K562 (cell line): ENCODE measurements around the gene CREBL2. TPM values are rescaled to one million over a fixed set of nuclear protein-coding genes. Genes with fewer than 3 reads are reported as not detected.

ENCODE experiments used
- ATAC-seq: fragments of 200-7000 bp; cut with Tn5 transposase; 3 replicates; pipeline ENCODE4 v1.9.1; 2020; ENCODE audit warnings: moderate library complexity
- BruUV-seq: library from RNA; stranded (reverse); fragments of 400-500 nt; replicated peaks from 2 replicates; lab custom pipeline; 2021; lab: Mats Ljungman, UMichigan
- CTCF ChIA-PET: fragments of 300-600 bp; formaldehyde crosslinking; extraction: SDS; loops from one replicate; lab custom pipeline; 2021; ENCODE audit warnings: low intra/inter-chr PET ratio; lab: Yijun Ruan, JAX
- POLR2A ChIA-PET: fragments of 300-600, 350-650 bp; sonication (Branson Sonifier 250); formaldehyde crosslinking; extraction: SDS; loops from one replicate; lab custom pipeline; 2021; ENCODE audit warnings: antibody characterized with exemption, inconsistent platforms; lab: Yijun Ruan, JAX
- DNase-seq, 4 experiments: peaks; one replicate each; pipeline versions ENCODE4 v3.0.0 to v3.0.0-alpha.2; 2011 to 2018; ENCODE audit warnings: low spot score in 3 of 4, mixed read lengths in 3 of 4; ENCODE audit errors: extremely low read depth in 1 of 4
- FAIRE-seq: peaks from 2 replicates; lab custom pipeline; 2011; peaks lifted over from hg19 to GRCh38; lab: Jason Lieb, UNC
- H2AFZ ChIP-seq: 2 replicates; pipeline ENCODE4 v1.6.0; 2011; ENCODE audit warnings: low read depth, low read length, control low read depth, inconsistent platforms
- H3K27ac ChIP-seq: fragments of 200-600 bp; 3 replicates; pipeline ENCODE4 v1.8.0; 2011; ENCODE audit warnings: low read depth, mild to moderate bottlenecking, control low read depth, inconsistent platforms, low read length, moderate library complexity, mixed read lengths; ENCODE audit errors: extremely low read depth
- H3K27me3 ChIP-seq, 2 experiments: fragments of 300-600 bp in 1 of 2; 2 replicates in 1 of 2; 3 replicates in 1 of 2; pipeline versions ENCODE4 v1.6.0 to v1.8.0; 2011; ENCODE audit warnings: inconsistent platforms in 2 of 2, low read length in 2 of 2, mild to moderate bottlenecking in 1 of 2, mixed read lengths in 1 of 2, moderate library complexity in 1 of 2; ENCODE audit not compliant: control insufficient read depth in 2 of 2, insufficient read depth in 2 of 2
- H3K36me3 ChIP-seq: fragments of 300-600 bp; 3 replicates; pipeline ENCODE4 v1.8.0; 2011; ENCODE audit warnings: mild to moderate bottlenecking, low read length, inconsistent platforms; ENCODE audit not compliant: control insufficient read depth, insufficient read depth
- H3K4me1 ChIP-seq, 2 experiments: fragments of 200-600 bp in 1 of 2; replicated peaks in 1 of 2; 2 replicates in 1 of 2; 3 replicates in 1 of 2; pipeline versions ENCODE4 v1.5.1 to v1.8.0; 2011; ENCODE audit warnings: inconsistent platforms in 2 of 2, low read length in 2 of 2, mild to moderate bottlenecking in 1 of 2, mixed read lengths in 1 of 2, moderate library complexity in 1 of 2; ENCODE audit not compliant: control insufficient read depth in 2 of 2, insufficient read depth in 2 of 2
- H3K4me2 ChIP-seq: 2 replicates; pipeline ENCODE4 v1.6.1; 2011; ENCODE audit warnings: low read length, control low read depth, inconsistent platforms, mixed read lengths; ENCODE audit not compliant: insufficient read depth
- H3K4me3 ChIP-seq: fragments of 200-600 bp; sonication (generic), shearing (Covaris generic); 2 replicates; pipeline ENCODE4 v1.5.1; 2016; ENCODE audit warnings: control low read depth, inconsistent platforms
- H3K79me2 ChIP-seq: fragments of 200-600 bp; 3 replicates; pipeline ENCODE4 v1.8.0; 2011; ENCODE audit warnings: low read length, inconsistent platforms; ENCODE audit not compliant: control insufficient read depth, insufficient read depth
- H3K9ac ChIP-seq, 2 experiments: 2 replicates each; pipeline versions ENCODE4 v1.6.0 to v1.6.1; 2011; ENCODE audit warnings: low read depth in 2 of 2, low read length in 2 of 2, control low read depth in 1 of 2, inconsistent platforms in 1 of 2, mild to moderate bottlenecking in 1 of 2, mixed read lengths in 1 of 2; ENCODE audit not compliant: insufficient read depth in 1 of 2
- H3K9me1 ChIP-seq: one replicate; pipeline ENCODE4 v1.6.0; 2011; ENCODE audit warnings: inconsistent platforms, mild to moderate bottlenecking, low read length, moderate library complexity; ENCODE audit not compliant: control insufficient read depth, insufficient read depth
- H3K9me3 ChIP-seq: replicated peaks from 2 replicates; pipeline ENCODE4 v1.5.1; 2011; ENCODE audit warnings: low read depth, low read length, inconsistent platforms; ENCODE audit not compliant: control insufficient read depth, insufficient read depth
- H4K20me1 ChIP-seq: replicated peaks from 2 replicates; pipeline ENCODE4 v1.6.1; 2011; ENCODE audit warnings: low read length, inconsistent platforms, mixed read lengths; ENCODE audit not compliant: control insufficient read depth, insufficient read depth
- CEBPG ChIP-seq, 3 experiments: fragments of 200-800 bp in 1 of 3; sonication (Bioruptor generic) in 1 of 3; sonication (generic) in 1 of 3; formaldehyde crosslinking in 1 of 3; IDR thresholded peaks in 2 of 3; conservative IDR thresholded peaks in 1 of 3; 2 replicates each; pipeline versions ENCODE4 v1.6.1 to v1.8.0; 2016 to 2022; ENCODE audit warnings: missing compliant biosample characterization in 2 of 3, missing genetic modification characterization in 2 of 3, mild to moderate bottlenecking in 1 of 3, missing genetic modification reagents in 1 of 3
- CXXC5 ChIP-seq: fragments of 250-450 bp; sonication (Bioruptor Pico); IDR thresholded peaks from 2 replicates; pipeline ENCODE4 v1.8.0; 2022; ENCODE audit warnings: inconsistent platforms, mild to moderate bottlenecking, moderate library complexity
- ETS2 ChIP-seq: IDR thresholded peaks from 2 replicates; pipeline ENCODE4 v1.6.1; 2016; ENCODE audit warnings: borderline replicate concordance, missing genetic modification characterization, mild to moderate bottlenecking, moderate library complexity, missing compliant biosample characterization; ENCODE audit not compliant: poor library complexity, severe bottlenecking
- SMAD4 ChIP-seq: fragments of 250-450 bp; sonication (Bioruptor Pico); conservative IDR thresholded peaks from 2 replicates; pipeline ENCODE4 v1.8.0; 2021; ENCODE audit warnings: inconsistent platforms, mild to moderate bottlenecking, moderate library complexity
- ZNF212 ChIP-seq: fragments of 450-650 bp; formaldehyde crosslinking; IDR thresholded peaks from 2 replicates; pipeline ENCODE4 v1.4.0; 2020; ENCODE audit warnings: mild to moderate bottlenecking
- ZNF79 ChIP-seq: fragments of 250-450 bp; sonication (Bioruptor Pico); IDR thresholded peaks from 2 replicates; pipeline ENCODE4 v1.4.0; 2020; ENCODE audit warnings: low read depth, mild to moderate bottlenecking, moderate library complexity
- WGBS: fragments of 100-300 bp; shearing (Covaris generic); methylation state at CpG from one replicate; pipeline ENCODE4 v1.1.6; 2016; ENCODE audit warnings: low coverage, mixed read lengths; ENCODE audit not compliant: insufficient coverage; ENCODE audit errors: missing lambda C conversion rate; 5-methylcytosine and 5-hydroxymethylcytosine counted together
- in situ Hi-C: fragments of 300-500 bp; cut with MboI; formaldehyde crosslinking; loops from 4 replicates; pipeline ENCODE4 v1.15.0; 2018; ENCODE audit warnings: inconsistent platforms, mixed read lengths
- intact Hi-C: fragments of 100-400 bp; cut with micrococcal nuclease; formaldehyde crosslinking; loops from 2 replicates; pipeline ENCODE4 v1.14.2; 2022
- polyA plus RNA-seq, 8 experiments: library from polyadenylated mRNA; depleted of rRNA in 4 of 8; stranded (reverse) in 5 of 8; unstranded in 3 of 8; fragments of >200 nt; fragmentation: Nextera tagmentation in 2 of 8; fragmentation: Illumina TruSeq in 1 of 8; extraction: Ambion mirVana in 2 of 8; extraction: Trizol in 1 of 8; gene quantifications; 2 replicates each; pipeline versions ENCODE4 v1.2.1 to v1.2.3, GENCODE V29; 2011 to 2014; ENCODE audit warnings: inconsistent platforms in 1 of 8, missing spikeins in 1 of 8
- total RNA-seq, 7 experiments: library from RNA; depleted of rRNA in 6 of 7; stranded (reverse); fragments of >200 nt in 6 of 7; fragmentation: Illumina TruSeq in 2 of 7; extraction: Trizol in 2 of 7; gene quantifications; 2 replicates each; pipeline versions ENCODE4 v1.2.1 to v1.2.3, GENCODE V29; 2011 to 2021; ENCODE audit warnings: low replicate concordance in 1 of 7
- TF ChIP-seq, protein P1 (sequence below): fragments of 250-450 bp; sonication (Bioruptor Pico); IDR thresholded peaks from 2 replicates; pipeline ENCODE4 v1.5.0; 2021; ENCODE audit warnings: mild to moderate bottlenecking, borderline replicate concordance
- TF ChIP-seq, protein P2 (sequence below): sonication (generic); formaldehyde crosslinking; IDR thresholded peaks from 2 replicates; pipeline ENCODE4 v1.8.1; 2023; ENCODE audit warnings: mild to moderate bottlenecking, missing genetic modification reagents
- TF ChIP-seq, protein P3 (sequence below), 2 experiments: IDR thresholded peaks in 1 of 2; conservative IDR thresholded peaks in 1 of 2; 2 replicates each; pipeline ENCODE4 v1.6.1; 2016; ENCODE audit warnings: low read depth in 2 of 2, mild to moderate bottlenecking in 1 of 2, missing compliant biosample characterization in 1 of 2, missing genetic modification characterization in 1 of 2, moderate library complexity in 1 of 2

The CREBL2 gene
- total and polyA plus RNA-seq, 9 of the 15 experiments (the other 6 are each of a cell fraction or from before 2014, with no cell fraction given), result 1.7 to 7.3 (median 5.2) TPM

DNA sequence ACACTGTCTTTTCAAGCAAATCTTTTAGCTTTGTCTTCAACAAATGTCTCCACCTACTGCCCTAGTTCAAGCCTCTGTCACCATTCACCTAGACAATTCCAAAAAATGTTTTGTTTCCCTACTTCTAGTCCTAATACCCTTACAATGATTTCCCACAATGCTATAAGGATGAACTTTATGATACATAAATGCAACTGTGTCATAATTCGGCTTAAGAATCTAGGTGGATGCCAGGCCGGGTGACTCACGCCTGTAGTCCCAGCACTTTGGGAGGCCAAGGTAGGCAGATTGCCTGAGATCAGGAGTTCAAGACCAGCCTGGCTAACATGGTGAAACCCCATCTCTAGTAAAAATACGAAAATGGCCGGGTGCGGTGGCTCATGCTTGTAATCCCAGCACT is 20.7 kb upstream of the CREBL2 start:
- Histone ChIP-seq H4K20me1 (no peaks in the 10 kb centered on the region), H3K36me3 (no peaks in the 10 kb centered on the region), H3K4me3 (no peak overlapping the region), H2AFZ (no peak overlapping the region), H3K4me1 (no peaks in the 10 kb centered on the region; a peak in 1 of 5 replicates), H3K9me3 (no peaks in the 10 kb centered on the region), H3K27me3 (peaks cover 0 to 10% of the 10 kb centered on the region in 2 experiments; a peak in 2 of 5 replicates), H3K79me2 (no peaks in the 10 kb centered on the region), H3K9ac (no peak overlapping the region), H3K27ac (no peak overlapping the region), H3K4me2 (no peak overlapping the region), H3K9me1 (no peaks in the 10 kb centered on the region)
- in situ Hi-C loops, result no loop called here
- POLR2A ChIA-PET, result interaction anchor here (1.3 kb wide), 1 partner anchor 11 kb away, joined by 4 read pairs; no protein-coding TSS in a partner anchor
- no peak for FAIRE-seq
- BruUV-seq, result no TSS peak
- CTCF ChIA-PET, result no interaction called here
- no peak for DNase-seq
- ATAC-seq, result no peak
- TF ChIP-seq, protein P1, sequence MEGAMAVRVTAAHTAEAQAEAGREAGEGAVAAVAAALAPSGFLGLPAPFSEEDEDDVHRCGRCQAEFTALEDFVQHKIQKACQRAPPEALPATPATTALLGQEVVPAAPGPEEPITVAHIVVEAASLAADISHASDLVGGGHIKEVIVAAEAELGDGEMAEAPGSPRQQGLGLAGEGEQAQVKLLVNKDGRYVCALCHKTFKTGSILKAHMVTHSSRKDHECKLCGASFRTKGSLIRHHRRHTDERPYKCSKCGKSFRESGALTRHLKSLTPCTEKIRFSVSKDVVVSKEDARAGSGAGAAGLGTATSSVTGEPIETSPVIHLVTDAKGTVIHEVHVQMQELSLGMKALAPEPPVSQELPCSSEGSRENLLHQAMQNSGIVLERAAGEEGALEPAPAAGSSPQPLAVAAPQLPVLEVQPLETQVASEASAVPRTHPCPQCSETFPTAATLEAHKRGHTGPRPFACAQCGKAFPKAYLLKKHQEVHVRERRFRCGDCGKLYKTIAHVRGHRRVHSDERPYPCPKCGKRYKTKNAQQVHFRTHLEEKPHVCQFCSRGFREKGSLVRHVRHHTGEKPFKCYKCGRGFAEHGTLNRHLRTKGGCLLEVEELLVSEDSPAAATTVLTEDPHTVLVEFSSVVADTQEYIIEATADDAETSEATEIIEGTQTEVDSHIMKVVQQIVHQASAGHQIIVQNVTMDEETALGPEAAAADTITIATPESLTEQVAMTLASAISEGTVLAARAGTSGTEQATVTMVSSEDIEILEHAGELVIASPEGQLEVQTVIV, result no peak
- TF ChIP-seq ZNF212 (CRISPR knock-in tag), result no peak
- TF ChIP-seq, protein P2, sequence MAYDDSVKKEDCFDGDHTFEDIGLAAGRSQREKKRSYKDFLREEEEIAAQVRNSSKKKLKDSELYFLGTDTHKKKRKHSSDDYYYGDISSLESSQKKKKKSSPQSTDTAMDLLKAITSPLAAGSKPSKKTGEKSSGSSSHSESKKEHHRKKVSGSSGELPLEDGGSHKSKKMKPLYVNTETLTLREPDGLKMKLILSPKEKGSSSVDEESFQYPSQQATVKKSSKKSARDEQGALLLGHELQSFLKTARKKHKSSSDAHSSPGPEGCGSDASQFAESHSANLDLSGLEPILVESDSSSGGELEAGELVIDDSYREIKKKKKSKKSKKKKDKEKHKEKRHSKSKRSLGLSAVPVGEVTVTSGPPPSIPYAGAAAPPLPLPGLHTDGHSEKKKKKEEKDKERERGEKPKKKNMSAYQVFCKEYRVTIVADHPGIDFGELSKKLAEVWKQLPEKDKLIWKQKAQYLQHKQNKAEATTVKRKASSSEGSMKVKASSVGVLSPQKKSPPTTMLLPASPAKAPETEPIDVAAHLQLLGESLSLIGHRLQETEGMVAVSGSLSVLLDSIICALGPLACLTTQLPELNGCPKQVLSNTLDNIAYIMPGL, result no peak
- TF ChIP-seq CXXC5, result no peak
- no peak for TF ChIP-seq ZNF79 (CRISPR knock-in tag)
- TF ChIP-seq CEBPG (CRISPR knock-in tag; IDR thresholded peaks at IDR 0.05), result no peak
- no peak for TF ChIP-seq CEBPG (tag; conservative IDR thresholded peaks at IDR 0.05 in 1 of 2, IDR thresholded peaks at IDR 0.05 in 1 of 2)
- no peak for TF ChIP-seq ETS2
- TF ChIP-seq, protein P3, sequence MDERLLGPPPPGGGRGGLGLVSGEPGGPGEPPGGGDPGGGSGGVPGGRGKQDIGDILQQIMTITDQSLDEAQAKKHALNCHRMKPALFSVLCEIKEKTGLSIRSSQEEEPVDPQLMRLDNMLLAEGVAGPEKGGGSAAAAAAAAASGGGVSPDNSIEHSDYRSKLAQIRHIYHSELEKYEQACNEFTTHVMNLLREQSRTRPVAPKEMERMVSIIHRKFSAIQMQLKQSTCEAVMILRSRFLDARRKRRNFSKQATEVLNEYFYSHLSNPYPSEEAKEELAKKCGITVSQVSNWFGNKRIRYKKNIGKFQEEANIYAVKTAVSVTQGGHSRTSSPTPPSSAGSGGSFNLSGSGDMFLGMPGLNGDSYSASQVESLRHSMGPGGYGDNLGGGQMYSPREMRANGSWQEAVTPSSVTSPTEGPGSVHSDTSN (CRISPR knock-in tag; IDR thresholded peaks at IDR 0.05; ENCODE audit: low read depth), result no peak
- TF ChIP-seq, protein P3 (tag; conservative IDR thresholded peaks at IDR 0.05; ENCODE audit: low read depth), result no peak
- no peak for TF ChIP-seq SMAD4 (CRISPR knock-in tag)
- 22% methylated on average over 6 of the region's 6 CpGs for WGBS
- intact Hi-C loops, result no loop called here
